ENCODE data around the gene TUBA4A. TPM values are rescaled to one million over a fixed set of nuclear protein-coding genes. Genes with fewer than 3 reads are reported as not detected.

The TUBA4A gene
- total and polyA plus RNA-seq, 2 of the 8 experiments (the other 6 are each of a cell fraction or from before 2014, with no cell fraction given) = 67.3 to 172 TPM

DNA sequence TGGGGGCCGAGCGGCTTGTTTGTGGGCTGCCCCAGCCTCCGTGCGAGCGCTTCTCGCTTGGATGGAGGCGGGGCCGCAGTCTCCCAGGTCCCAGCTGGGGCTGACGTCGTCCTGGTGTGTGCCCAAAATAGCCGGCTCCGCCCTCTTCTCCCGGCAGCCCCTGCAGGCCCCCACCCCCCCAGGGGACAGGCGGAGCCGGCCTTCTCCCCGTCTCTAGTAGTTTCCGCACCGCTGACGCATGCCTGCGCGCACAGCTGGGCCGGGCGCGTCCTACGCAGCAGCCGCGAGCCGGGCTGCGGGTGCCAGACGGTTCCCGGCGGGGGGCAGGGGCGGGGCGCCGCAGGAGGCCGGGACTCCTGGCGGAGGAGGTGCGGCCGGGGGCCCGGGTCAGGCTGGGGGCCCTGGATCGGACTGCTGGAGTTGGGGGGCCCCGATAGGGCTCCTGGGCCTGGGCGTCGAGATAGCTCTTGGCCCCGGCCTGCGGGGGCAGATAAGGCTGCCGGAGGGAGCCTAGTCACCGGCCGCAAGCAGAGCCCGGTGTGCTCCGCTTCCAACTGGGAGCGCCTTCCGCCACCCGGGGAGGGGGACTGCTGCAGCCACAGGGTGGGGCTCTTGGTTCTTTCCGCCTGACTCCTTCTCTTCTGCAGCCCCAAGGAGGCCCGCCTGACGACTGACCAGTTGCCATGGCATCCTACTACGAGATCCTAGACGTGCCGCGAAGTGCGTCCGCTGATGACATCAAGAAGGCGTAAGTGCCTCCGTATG lies 25.6 kb upstream of the TUBA4A start, which contains the start of gene DNAJB2:
Gene DNAJB2, plus strand, starts transcription at position 216 of the 765 bp plus-strand sequence. Its CDS starts 468 bp downstream, at position 684.
- Histone ChIP-seq H2BK15ac (ENCODE audit: low read length) (peak within 1 kb of the TSS; percentile 19; the same call in 1 of the 2 replicates), H3K56ac (replicated peaks; ENCODE audit: insufficient read length, low read depth, low read length) (peak within 1 kb of the TSS; percentile 8), H2BK5ac (ENCODE audit: low read depth, low read length) (peak within 1 kb of the TSS; percentile 66; the same call in 1 of the 2 replicates), H2BK120ac (replicated peaks; ENCODE audit: low read depth, low read length) (no peak within 1 kb of the TSS), H4K8ac (ENCODE audit: extremely low read depth, insufficient read depth, low read length) (no peak within 1 kb of the TSS; the same call in none of the 2 replicates), H3K79me2 (ENCODE audit: control insufficient read depth in 1 of 2, insufficient read depth in 2 of 2, low read length in 2 of 2) (no peaks in the 10 kb centered on the region), H2BK12ac (ENCODE audit: low read depth, low read length) (no peak within 1 kb of the TSS), H3K4ac (replicated peaks; ENCODE audit: insufficient read length, low read depth, low read length) (no peak within 1 kb of the TSS), H3K23me2 (ENCODE audit: low read depth, low read length) (peaks cover 8% of the 10 kb centered on the region; the same call in 1 of the 2 replicates), H3K27ac (ENCODE audit: low read depth, low read length) (peak within 1 kb of the TSS; percentile 66; the same call in 1 of the 2 replicates), H2BK20ac (ENCODE audit: low read length) (no peak within 1 kb of the TSS; the same call in 1 of the 2 replicates), H3K9ac (replicated peaks in 1 of 4; ENCODE audit: extremely low read depth in 1 of 4, low read depth in 3 of 4, low read length in 3 of 4) (peak within 1 kb of the TSS in 3 of 4 experiments; percentile 38 to 49 (median 41); a peak in 4 of 7 replicates), H3K14ac (ENCODE audit: insufficient read length) (no peak within 1 kb of the TSS), H3K36me3 (ENCODE audit: control insufficient read depth in 2 of 4, insufficient read depth in 4 of 4, low read length in 3 of 4) (peaks cover 0 to 4% (median under 1%) of the 10 kb centered on the region in 4 experiments; a peak in 2 of 8 replicates), H2AFZ (ENCODE audit: low read length) (peak within 1 kb of the TSS; percentile 67; the same call in 1 of the 2 replicates), H3K79me1 (ENCODE audit: low read depth, low read length) (no peaks in the 10 kb centered on the region; the same call in 1 of the 2 replicates), H3K4me2 (ENCODE audit: insufficient read depth in 1 of 2, low read depth in 2 of 2, low read length in 2 of 2) (peak within 1 kb of the TSS; percentile 73 to 87), H3K4me3 (ENCODE audit: extremely low read depth in 1 of 4, insufficient read depth in 2 of 4, low read depth in 3 of 4, low read length in 4 of 4) (peak within 1 kb of the TSS; percentile 45 to 75 (median 52)), H3K18ac (ENCODE audit: extremely low read depth, low read length) (peak within 1 kb of the TSS; percentile 87; the same call in 1 of the 2 replicates), H3K27me3 (replicated peaks in 1 of 4; ENCODE audit: control insufficient read depth in 3 of 4, extremely low read depth in 1 of 4, insufficient read depth in 3 of 4, low read length in 3 of 4) (no peaks in the 10 kb centered on the region; a peak in 1 of 7 replicates), H2AK5ac (ENCODE audit: low read depth, low read length) (no peak within 1 kb of the TSS; the same call in 1 of the 2 replicates), H4K91ac (replicated peaks; ENCODE audit: insufficient read length, low read length) (no peak within 1 kb of the TSS), H3K4me1 (replicated peaks in 1 of 4; ENCODE audit: control insufficient read depth in 3 of 4, insufficient read depth in 4 of 4, low read length in 3 of 4) (peaks cover 9 to 23% (median 13%) of the 10 kb centered on the region in 4 experiments), H4K20me1 (replicated peaks in 1 of 2; ENCODE audit: control insufficient read depth in 1 of 2, insufficient read depth in 2 of 2, low read length in 2 of 2) (no peaks in the 10 kb centered on the region), H4K5ac (ENCODE audit: insufficient read length, low read depth, low read length) (peak within 1 kb of the TSS; percentile 41), H3K23ac (ENCODE audit: insufficient read length) (no peak within 1 kb of the TSS), H3K9me3 (ENCODE audit: insufficient read depth in 2 of 2, low read depth in 1 of 2, low read length in 1 of 2) (no peaks in the 10 kb centered on the region)
- ChIA-PET CTCF (ENCODE audit: partially characterized antibody) (interaction anchor here (0.6 to 12.1 kb wide), 14 partner anchors 12 to 1522 kb away, joined by 3 to 220 read pairs (median 9); partner anchors contain the start of genes ABCB6, GLB1L, STK16 and TUBA4A), POLR2A (ENCODE audit: partially characterized antibody) (interaction anchor here (0.7 to 4.5 kb wide), 13 partner anchors 12 to 104 kb away, joined by 3 to 33 read pairs (median 4); partner anchors contain the start of genes ABCB6, ATG9A, GLB1L and PTPRN)
- FAIRE-seq (no peak), DNase-seq (ENCODE audit: low read depth in 1 of 2, low spot score in 2 of 2) (peak; percentile 89 to 94)
- WGBS, 2 experiments (ENCODE audit: extremely low coverage in 1 of 2, insufficient coverage in 1 of 2, insufficient read length in 1 of 2, insufficient replicate concordance in 2 of 2, low coverage in 1 of 2, low lambda C conversion rate in 2 of 2, missing lambda C conversion rate in 1 of 2) = 2% methylated on average over 39 of the region's 65 CpGs; no CpG with 5 or more reads in 1 of the 2 experiments
- no peak for TF ChIP-seq RXRA (IDR thresholded peaks at IDR 0.05; ENCODE audit: insufficient read depth, low read depth, low read length)

Data from H1 (cell line).